HCT116 (cell line): Measurements from ENCODE around the gene VPS11.

Experiments used
- CEBPB ChIP-seq: IDR thresholded peaks from 2 replicates; pipeline ENCODE4 v1.6.1; 2012; ENCODE audit warnings: low read depth
- EZH2 ChIP-seq: fragments of 200-600 bp; sonication (generic); IDR thresholded peaks from 2 replicates; pipeline ENCODE4 v1.6.1; 2017; ENCODE audit warnings: antibody characterized with exemption, mixed run types
- EZH2phosphoT487 ChIP-seq: fragments of 200-600 bp; IDR thresholded peaks from 2 replicates; pipeline ENCODE4 v1.6.1; 2018; ENCODE audit warnings: antibody characterized with exemption, borderline replicate concordance
- POLR2A ChIP-seq: IDR thresholded peaks from 2 replicates; pipeline ENCODE4 v1.7.0; 2011; ENCODE audit warnings: borderline replicate concordance; ENCODE audit not compliant: insufficient read depth, insufficient read length; ENCODE audit errors: extremely low read depth
- RAD21 ChIP-seq: IDR thresholded peaks from 2 replicates; pipeline ENCODE4 v1.6.1; 2012; ENCODE audit warnings: low read depth, mild to moderate bottlenecking
- SIN3A ChIP-seq: IDR thresholded peaks from 2 replicates; pipeline ENCODE4 v1.6.1; 2012; ENCODE audit warnings: low read depth
- SP1 ChIP-seq: IDR thresholded peaks from 2 replicates; pipeline ENCODE4 v1.6.1; 2012; ENCODE audit warnings: low read depth
- TF ChIP-seq, protein P1 (sequence below): IDR thresholded peaks from 2 replicates; pipeline ENCODE4 v1.6.1; 2012
- TF ChIP-seq, protein P2 (sequence below), 3 experiments: fragments of 200-600 bp in 1 of 3; sonication (generic) in 1 of 3; IDR thresholded peaks in 2 of 3; conservative IDR thresholded peaks in 1 of 3; 2 replicates each; pipeline ENCODE4 v1.5.1; 2012 to 2017; ENCODE audit warnings: low read depth in 2 of 3, low read length in 2 of 3, antibody characterized with exemption in 1 of 3, borderline replicate concordance in 1 of 3, control low read depth in 1 of 3, mild to moderate bottlenecking in 1 of 3, mixed read lengths in 1 of 3, mixed run types in 1 of 3, moderate library complexity in 1 of 3; ENCODE audit not compliant: insufficient read depth in 1 of 3
- TF ChIP-seq, protein P3 (sequence below): IDR thresholded peaks from 2 replicates; pipeline ENCODE4 v1.6.1; 2012

DNA sequence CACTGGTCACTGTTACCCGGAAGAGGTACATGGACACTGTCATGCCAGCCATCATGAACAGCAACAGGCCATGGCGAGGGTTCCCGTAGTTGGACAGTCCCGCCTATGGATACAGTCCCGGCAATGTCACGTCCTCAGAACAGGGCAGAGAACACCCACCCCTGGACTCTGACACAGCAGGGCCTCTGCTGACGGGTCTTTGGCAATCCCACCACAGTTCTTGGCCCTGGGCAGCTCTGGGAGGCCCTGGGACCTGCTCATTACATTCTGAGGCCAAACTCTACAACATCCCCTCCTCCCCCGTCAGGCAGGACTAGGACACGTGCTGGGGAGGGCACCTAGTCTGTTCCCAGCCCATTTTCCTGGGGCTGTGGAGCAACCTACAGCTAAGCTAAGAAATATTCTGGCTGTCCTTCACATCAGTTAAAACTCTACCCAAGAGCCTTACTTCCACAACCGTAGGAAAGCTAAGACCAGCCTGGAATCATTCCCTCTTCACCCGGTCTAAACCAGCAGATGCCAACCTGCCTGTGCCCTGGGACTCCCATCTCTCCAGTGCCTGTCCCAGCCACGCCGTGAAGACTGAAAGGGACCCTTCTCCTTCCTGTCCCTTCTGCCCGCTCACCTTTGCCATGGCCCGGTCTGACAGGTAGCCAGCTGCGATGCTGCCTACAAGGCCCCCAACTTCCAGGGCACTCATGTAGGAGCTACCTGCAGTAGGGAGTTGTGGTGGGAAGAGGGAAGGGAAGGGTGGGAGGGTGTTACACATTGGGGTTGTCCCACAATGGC, 41.4 kb upstream of the VPS11 start:
- TF ChIP-seq EZH2 (no peak), EZH2phosphoT487 (no peak), CEBPB (no peak), RAD21 (no peak), SP1 (no peak), POLR2A (no peak), SIN3A (no peak)
- TF ChIP-seq, protein P1, sequence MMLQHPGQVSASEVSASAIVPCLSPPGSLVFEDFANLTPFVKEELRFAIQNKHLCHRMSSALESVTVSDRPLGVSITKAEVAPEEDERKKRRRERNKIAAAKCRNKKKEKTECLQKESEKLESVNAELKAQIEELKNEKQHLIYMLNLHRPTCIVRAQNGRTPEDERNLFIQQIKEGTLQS, result no peak
- TF ChIP-seq, protein P2, sequence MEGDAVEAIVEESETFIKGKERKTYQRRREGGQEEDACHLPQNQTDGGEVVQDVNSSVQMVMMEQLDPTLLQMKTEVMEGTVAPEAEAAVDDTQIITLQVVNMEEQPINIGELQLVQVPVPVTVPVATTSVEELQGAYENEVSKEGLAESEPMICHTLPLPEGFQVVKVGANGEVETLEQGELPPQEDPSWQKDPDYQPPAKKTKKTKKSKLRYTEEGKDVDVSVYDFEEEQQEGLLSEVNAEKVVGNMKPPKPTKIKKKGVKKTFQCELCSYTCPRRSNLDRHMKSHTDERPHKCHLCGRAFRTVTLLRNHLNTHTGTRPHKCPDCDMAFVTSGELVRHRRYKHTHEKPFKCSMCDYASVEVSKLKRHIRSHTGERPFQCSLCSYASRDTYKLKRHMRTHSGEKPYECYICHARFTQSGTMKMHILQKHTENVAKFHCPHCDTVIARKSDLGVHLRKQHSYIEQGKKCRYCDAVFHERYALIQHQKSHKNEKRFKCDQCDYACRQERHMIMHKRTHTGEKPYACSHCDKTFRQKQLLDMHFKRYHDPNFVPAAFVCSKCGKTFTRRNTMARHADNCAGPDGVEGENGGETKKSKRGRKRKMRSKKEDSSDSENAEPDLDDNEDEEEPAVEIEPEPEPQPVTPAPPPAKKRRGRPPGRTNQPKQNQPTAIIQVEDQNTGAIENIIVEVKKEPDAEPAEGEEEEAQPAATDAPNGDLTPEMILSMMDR (IDR thresholded peaks at IDR 0.05 in 2 of 3, conservative IDR thresholded peaks at IDR 0.05 in 1 of 3; ENCODE audit: borderline replicate concordance in 1 of 3, insufficient read depth in 1 of 3, low read depth in 2 of 3, low read length in 2 of 3), result no peak
- TF ChIP-seq, protein P3, sequence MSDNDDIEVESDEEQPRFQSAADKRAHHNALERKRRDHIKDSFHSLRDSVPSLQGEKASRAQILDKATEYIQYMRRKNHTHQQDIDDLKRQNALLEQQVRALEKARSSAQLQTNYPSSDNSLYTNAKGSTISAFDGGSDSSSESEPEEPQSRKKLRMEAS, result no peak
